Left lung (tissue), 10 donors: ENCODE measurements around the gene NDRG4. TPM values are rescaled to one million over a fixed set of nuclear protein-coding genes. Genes with fewer than 3 reads are reported as not detected.

Experiments used
- ATAC-seq: fragments of 200-7000 bp; cut with Tn5 transposase; one replicate; pipeline ENCODE4 v1.9.1; 2020; ENCODE audit warnings: moderate library complexity
- DNase-seq, 4 donors: peaks; one replicate each; pipeline ENCODE4 v3.0.0-alpha.2; 2013 to 2020
- H3K27ac ChIP-seq, 2 donors: fragments of 200-600 bp; sonication (generic) in 1 of 2; one replicate each; pipeline versions ENCODE4 v1.5.0 to v1.8.0; 2020 to 2021
- H3K27me3 ChIP-seq, 2 donors: fragments of 200-600 bp; sonication (generic) in 1 of 2; one replicate each; pipeline versions ENCODE4 v1.5.0 to v1.8.0; 2020 to 2021
- H3K36me3 ChIP-seq, 2 donors: fragments of 200-600 bp; sonication (generic) in 1 of 2; one replicate each; pipeline versions ENCODE4 v1.5.0 to v1.8.0; 2020 to 2021
- H3K4me1 ChIP-seq, 2 donors: fragments of 200-600 bp; one replicate each; pipeline ENCODE4 v1.8.0; 2021
- H3K4me3 ChIP-seq, 2 donors: fragments of 200-600 bp; sonication (generic) in 1 of 2; one replicate each; pipeline versions ENCODE4 v1.5.0 to v1.8.0; 2020 to 2021; ENCODE audit warnings: mild to moderate bottlenecking in 1 of 2
- H3K9me3 ChIP-seq, 2 donors: fragments of 200-600 bp; sonication (generic) in 1 of 2; one replicate each; pipeline versions ENCODE4 v1.5.0 to v1.8.0; 2020 to 2021
- CTCF ChIP-seq, 2 donors: fragments of 200-600 bp; sonication (generic) in 1 of 2; IDR thresholded peaks; one replicate each; pipeline versions ENCODE4 v1.5.0 to v1.8.0; 2021; ENCODE audit warnings: antibody characterized with exemption in 2 of 2
- intact Hi-C, 2 donors: fragments of 100-400 bp; cut with DNase I; formaldehyde crosslinking; loops; one replicate each; pipeline versions ENCODE4 v1.11.2 to v1.14.2; 2022
- polyA plus RNA-seq, 6 donors: library from polyadenylated mRNA; unstranded; fragments of 120-200 nt; gene quantifications; one replicate each; pipeline ENCODE4 v1.2.1, GENCODE V29; 2013; ENCODE audit not compliant: insufficient read length in 6 of 6
- total RNA-seq, 2 donors: library from RNA; stranded (reverse); fragmentation: NEBNext Ultra II Directional; extraction: Animal tissue kit (Norgen Biotek cat#: 25700); gene quantifications; one replicate each; pipeline ENCODE4 v1.2.1, GENCODE V29; 2021
- donor health status: DM: no; HTN: yes; CAD: no.
- donor health status: DM: no; HTN: no; CAD: no.

NDRG4 gene
- total and polyA plus RNA-seq, 8 donors: 10.0 to 16.3 (median 13.1) TPM

DNA sequence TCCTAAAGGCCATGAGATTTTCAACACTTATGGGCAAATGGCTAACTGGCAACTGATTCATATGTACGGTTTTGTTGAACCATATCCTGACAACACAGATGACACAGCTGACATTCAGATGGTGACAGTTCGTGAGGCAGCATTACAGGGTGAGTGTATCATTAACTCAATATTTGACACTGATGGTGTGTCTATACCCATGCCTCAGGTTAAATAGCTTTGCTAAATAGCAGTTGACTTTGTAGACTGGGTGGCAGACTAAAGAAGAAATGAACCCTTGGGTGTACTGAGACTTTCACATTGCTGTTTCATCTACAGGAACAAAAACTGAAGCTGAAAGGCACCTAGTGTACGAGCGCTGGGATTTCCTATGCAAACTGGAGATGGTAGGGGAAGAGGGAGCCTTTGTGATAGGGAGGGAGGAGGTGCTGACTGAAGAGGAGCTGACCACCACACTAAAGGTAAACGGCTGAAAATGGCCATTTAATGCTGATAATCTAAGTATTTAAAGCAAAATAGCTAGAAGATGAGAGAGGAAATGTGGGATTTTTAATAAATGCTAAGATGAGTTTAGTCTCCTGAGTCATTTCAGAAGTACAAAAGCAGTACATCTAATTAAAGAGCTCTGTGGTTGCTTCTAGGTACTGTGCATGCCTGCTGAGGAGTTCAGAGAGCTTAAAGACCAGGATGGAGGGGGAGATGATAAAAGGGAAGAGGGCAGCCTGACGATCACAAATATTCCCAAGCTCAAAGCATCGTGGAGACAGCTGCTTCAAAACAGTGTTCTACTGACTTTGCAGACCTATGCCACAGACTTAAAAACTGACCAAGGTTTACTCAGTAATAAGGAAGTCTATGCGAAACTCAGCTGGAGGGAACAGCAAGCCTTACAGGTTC is 18.4 kb downstream of the NDRG4 start:
- Histone ChIP-seq H3K36me3 (peaks cover 0 to 69% of the 10 kb centered on the region in 2 donors), H3K4me1 (peaks cover 0 to 22% of the 10 kb centered on the region in 2 donors), H3K27me3 (no peaks in the 10 kb centered on the region), H3K4me3 (no peak overlapping the region), H3K9me3 (no peaks in the 10 kb centered on the region), H3K27ac (no peak overlapping the region)
- no peak for TF ChIP-seq CTCF (IDR thresholded peaks at IDR 0.05)
- intact Hi-C loops: no loop called here
- ATAC-seq (no peak), DNase-seq (no peak)

DNA sequence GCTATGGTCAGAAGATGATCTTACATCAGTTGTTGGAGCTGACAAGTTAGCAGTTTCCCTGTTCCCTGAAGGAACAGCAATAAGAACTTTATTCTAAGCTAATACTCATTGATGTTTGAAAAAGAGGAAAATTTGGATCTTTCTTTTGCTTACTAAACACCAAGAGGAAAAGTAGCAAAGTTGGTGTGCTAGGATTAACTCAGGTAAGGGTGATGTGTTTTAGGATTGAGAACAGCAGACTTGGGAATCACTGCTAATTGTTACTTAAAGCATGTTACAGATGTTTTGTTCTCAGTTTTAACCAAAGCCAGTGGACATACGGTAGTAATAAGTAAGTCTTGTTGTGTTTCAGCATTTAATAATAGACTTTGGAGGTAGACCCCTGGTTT is 19.0 kb downstream of the NDRG4 start:
- Histone ChIP-seq H3K36me3 (peaks cover 0 to 75% of the 10 kb centered on the region in 2 donors), H3K9me3 (no peaks in the 10 kb centered on the region), H3K27ac (no peak overlapping the region), H3K27me3 (no peaks in the 10 kb centered on the region), H3K4me1 (peaks cover 0 to 22% of the 10 kb centered on the region in 2 donors), H3K4me3 (no peak overlapping the region)
- intact Hi-C loops: no loop called here
- TF ChIP-seq CTCF (IDR thresholded peaks at IDR 0.05): no peak
- ATAC-seq (no peak), DNase-seq (no peak)

DNA sequence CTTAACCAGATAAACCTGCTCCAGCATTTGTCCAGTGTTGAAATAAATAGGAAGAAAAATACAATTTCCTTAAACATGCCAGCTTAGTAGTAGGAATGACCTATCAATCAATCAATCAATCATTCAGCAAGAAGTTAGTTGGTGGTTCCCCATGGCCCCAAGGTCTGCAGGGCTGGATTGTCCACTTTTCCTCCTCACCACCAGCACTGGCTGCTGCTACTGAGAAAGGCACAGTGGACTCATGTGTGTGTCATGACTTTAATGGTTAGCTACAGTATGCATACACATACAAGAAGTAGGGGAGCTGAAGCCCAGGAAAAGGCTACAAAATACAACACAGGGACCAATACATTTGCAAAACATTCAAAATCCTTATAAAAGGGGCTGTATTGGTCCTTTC is 19.8 kb downstream of the NDRG4 start:
- Histone ChIP-seq H3K36me3 (peaks cover 0 to 83% of the 10 kb centered on the region in 2 donors), H3K9me3 (no peaks in the 10 kb centered on the region), H3K27me3 (no peaks in the 10 kb centered on the region), H3K4me1 (peaks cover 0 to 17% of the 10 kb centered on the region in 2 donors), H3K27ac (no peak overlapping the region), H3K4me3 (no peak overlapping the region)
- TF ChIP-seq CTCF (IDR thresholded peaks at IDR 0.05): no peak
- ATAC-seq (no peak), DNase-seq (no peak)
- intact Hi-C loops: no loop called here

DNA sequence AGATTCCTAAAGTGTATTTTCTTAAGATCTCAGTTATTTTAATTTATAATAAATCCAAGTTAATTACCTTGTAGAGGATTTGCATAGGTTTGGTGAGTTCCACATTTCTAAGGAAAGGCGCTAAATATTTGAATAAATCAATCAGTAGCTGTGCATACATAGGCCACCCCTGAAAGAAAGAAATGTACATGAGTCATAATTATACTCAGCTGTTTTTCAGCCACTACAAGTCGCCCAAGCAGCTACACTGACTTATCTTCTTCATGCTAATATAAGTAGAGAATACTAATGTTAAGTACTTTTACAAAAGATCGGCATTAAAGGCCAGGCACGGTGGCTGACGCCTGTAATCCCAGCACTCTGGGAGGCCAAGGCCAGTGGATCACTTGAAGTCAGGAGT is 30.2 kb downstream of the NDRG4 start:
- Histone ChIP-seq H3K27ac (no peak overlapping the region), H3K4me3 (no peak overlapping the region), H3K36me3 (peaks cover 6 to 100% of the 10 kb centered on the region in 2 donors), H3K27me3 (no peaks in the 10 kb centered on the region), H3K4me1 (no peaks in the 10 kb centered on the region), H3K9me3 (no peaks in the 10 kb centered on the region)
- TF ChIP-seq CTCF (IDR thresholded peaks at IDR 0.05): no peak
- no peak for DNase-seq
- intact Hi-C loops: no loop called here
- ATAC-seq: no peak

DNA sequence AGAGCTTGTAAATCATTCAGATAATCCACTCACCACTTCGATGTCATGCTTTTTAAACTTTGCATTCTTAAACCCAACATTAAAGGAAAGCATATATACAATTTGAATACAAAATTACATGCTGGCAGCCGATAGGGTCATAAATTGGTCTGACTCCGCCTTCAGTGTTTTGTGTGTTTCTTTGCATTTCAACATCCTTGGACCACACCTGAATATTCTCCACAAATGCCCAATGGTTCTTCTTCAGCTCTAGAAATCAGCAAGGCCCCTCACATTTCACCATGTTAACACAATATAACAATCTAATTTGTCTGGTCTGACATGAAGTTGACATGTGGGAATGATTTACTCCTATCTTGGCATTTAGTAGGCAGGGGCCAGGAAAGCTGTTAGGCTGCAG is 32.5 kb downstream of the NDRG4 start:
- peaks cover 0 to 100% of the 10 kb centered on the region in 2 donors for H3K36me3 ChIP-seq
- DNase-seq (no peak), ATAC-seq (no peak)
- H3K27ac ChIP-seq: no peak overlapping the region
- no peak overlapping the region for H3K4me3 ChIP-seq
- H3K27me3 ChIP-seq: no peaks in the 10 kb centered on the region
- intact Hi-C loops: no loop called here
- no peak for TF ChIP-seq CTCF (IDR thresholded peaks at IDR 0.05)
- no peaks in the 10 kb centered on the region for H3K4me1 ChIP-seq
- H3K9me3 ChIP-seq: no peaks in the 10 kb centered on the region
